Psoas muscle (tissue), 8 donors: ENCODE data around the gene CMTM5. TPM values are rescaled to one million over a fixed set of nuclear protein-coding genes. Genes with fewer than 3 reads are reported as not detected.

Experiments used
- ATAC-seq, 4 donors: fragments of 200-7000 bp; cut with Tn5 transposase; one replicate each; pipeline ENCODE4 v1.9.1; 2020; ENCODE audit warnings: moderate library complexity in 3 of 4, mild to moderate bottlenecking in 2 of 4
- DNase-seq, 2 donors: peaks; one replicate each; pipeline ENCODE4 v3.0.0-alpha.2; 2020
- H3K27ac ChIP-seq: fragments of 200-600 bp; one replicate; pipeline ENCODE4 v1.8.0; 2022
- H3K27me3 ChIP-seq, 3 donors: fragments of 200-600 bp in 1 of 3; one replicate each; pipeline versions ENCODE4 v1.6.1 to v1.8.0; 2013 to 2022; ENCODE audit warnings: low read length in 2 of 3, mild to moderate bottlenecking in 2 of 3, moderate library complexity in 1 of 3; ENCODE audit not compliant: insufficient read depth in 3 of 3
- H3K36me3 ChIP-seq, 2 donors: fragments of 200-600 bp in 1 of 2; one replicate each; pipeline versions ENCODE4 v1.6.1 to v1.8.0; 2013 to 2022; ENCODE audit warnings: low read depth in 1 of 2, mild to moderate bottlenecking in 1 of 2, moderate library complexity in 1 of 2; ENCODE audit not compliant: insufficient read depth in 1 of 2
- H3K4me1 ChIP-seq: fragments of 200-600 bp; one replicate; pipeline ENCODE4 v1.8.0; 2022
- H3K4me3 ChIP-seq: fragments of 200-600 bp; one replicate; pipeline ENCODE4 v1.8.0; 2022; ENCODE audit warnings: mild to moderate bottlenecking
- H3K9me3 ChIP-seq: fragments of 200-600 bp; one replicate; pipeline ENCODE4 v1.8.0; 2022
- CTCF ChIP-seq: fragments of 200-600 bp; IDR thresholded peaks from one replicate; pipeline ENCODE4 v1.8.0; 2022; ENCODE audit warnings: antibody characterized with exemption
- WGBS, 3 donors: extraction: QIAGEN DNeasy Blood & Tissue Kit; methylation state at CpG; one replicate each; pipeline versions ENCODE4 v1.1.6 to v1.1.7; 2013; 5-methylcytosine and 5-hydroxymethylcytosine counted together
- intact Hi-C, 2 donors: fragments of 100-400 bp; cut with DNase I; formaldehyde crosslinking; loops; one replicate each; pipeline versions ENCODE4 v1.11.0 to v1.14.2; 2022
- polyA plus RNA-seq, 3 donors: library from polyadenylated mRNA; stranded (reverse); fragments of 200-250 nt; gene quantifications; one replicate each; pipeline ENCODE4 v1.2.3, GENCODE V29; 2013
- total RNA-seq, 4 donors: library from RNA; stranded (reverse); fragmentation: NEBNext Ultra II Directional in 2 of 4; extraction: Animal tissue kit (Norgen Biotek cat#: 25700) in 2 of 4; gene quantifications; one replicate each; pipeline versions ENCODE4 v1.2.1 to v1.2.4, GENCODE V29; 2021 to 2023
- donor health status: healthy with polysubstance abuse.
- donor health status: DM: no; HTN: no; CAD: no; lungs with moderate emphysema.
- donor health status: Bipolar disorder and iron deficiency.
- donor health status: healthy.
- donor health status: DM: yes; HTN: yes; CAD: no.
- donor health status: DM: no; HTN: no; CAD: no.
- donor health status: DM: no; HTN: no; CAD: no.
- donor health status: DM: yes; HTN: yes; CAD: no.

CMTM5 gene
- total and polyA plus RNA-seq, 7 donors = 0.20 to 0.63 (median 0.32) TPM; not detected in 4

DNA sequence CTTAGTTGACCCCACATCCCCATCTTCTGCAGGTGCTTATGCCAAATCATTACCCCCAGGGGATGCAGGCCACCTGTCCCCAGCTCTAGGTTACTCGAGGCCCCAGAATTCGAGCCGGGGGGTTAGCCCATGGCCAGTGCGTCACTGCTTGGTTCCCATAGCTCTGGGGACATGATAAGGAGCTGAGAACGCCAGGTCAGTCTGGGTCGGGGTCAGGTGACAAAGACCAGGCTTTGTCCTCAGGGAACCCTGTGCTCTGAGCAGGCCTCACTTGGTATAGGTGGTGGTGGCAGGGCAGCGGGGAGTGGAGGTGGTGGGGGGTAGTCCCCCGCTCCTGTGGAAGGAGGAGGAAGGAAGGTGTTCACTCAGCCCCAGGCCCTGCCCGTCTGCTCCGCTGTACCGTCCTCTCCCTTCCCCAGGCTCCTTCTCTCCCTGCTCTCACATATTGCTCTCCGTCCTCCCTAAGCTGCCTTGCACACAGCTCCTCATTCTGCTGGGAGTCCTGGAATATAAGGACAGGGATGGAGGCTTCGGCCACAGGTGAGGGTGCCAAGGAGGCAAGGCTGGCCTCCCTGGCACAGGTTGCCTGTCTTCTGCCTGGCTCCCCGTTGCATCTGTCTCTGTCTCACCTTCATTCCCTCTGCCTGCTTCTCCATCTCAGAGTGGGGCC lies 33.3 kb downstream of the CMTM5 start:
- Histone ChIP-seq H3K4me3 (no peak overlapping the region), H3K4me1 (no peaks in the 10 kb centered on the region), H3K36me3 (peaks cover 0 to 29% of the 10 kb centered on the region in 2 donors), H3K9me3 (no peaks in the 10 kb centered on the region), H3K27me3 (no peaks in the 10 kb centered on the region), H3K27ac (peak overlapping the region; percentile 41)
- ATAC-seq (peak; percentile 38 to 75 (median 65)), DNase-seq (peak; percentile 65 to 86)
- WGBS, 3 donors = 41 to 48% (median 41%) methylated on average over 13 to 14 of the region's 14 CpGs
- TF ChIP-seq CTCF = no peak
- intact Hi-C loops = loop anchor here in 1 of 2 donors (5.0 kb wide), 1 partner anchor 32 kb away; no protein-coding TSS in a partner anchor

DNA sequence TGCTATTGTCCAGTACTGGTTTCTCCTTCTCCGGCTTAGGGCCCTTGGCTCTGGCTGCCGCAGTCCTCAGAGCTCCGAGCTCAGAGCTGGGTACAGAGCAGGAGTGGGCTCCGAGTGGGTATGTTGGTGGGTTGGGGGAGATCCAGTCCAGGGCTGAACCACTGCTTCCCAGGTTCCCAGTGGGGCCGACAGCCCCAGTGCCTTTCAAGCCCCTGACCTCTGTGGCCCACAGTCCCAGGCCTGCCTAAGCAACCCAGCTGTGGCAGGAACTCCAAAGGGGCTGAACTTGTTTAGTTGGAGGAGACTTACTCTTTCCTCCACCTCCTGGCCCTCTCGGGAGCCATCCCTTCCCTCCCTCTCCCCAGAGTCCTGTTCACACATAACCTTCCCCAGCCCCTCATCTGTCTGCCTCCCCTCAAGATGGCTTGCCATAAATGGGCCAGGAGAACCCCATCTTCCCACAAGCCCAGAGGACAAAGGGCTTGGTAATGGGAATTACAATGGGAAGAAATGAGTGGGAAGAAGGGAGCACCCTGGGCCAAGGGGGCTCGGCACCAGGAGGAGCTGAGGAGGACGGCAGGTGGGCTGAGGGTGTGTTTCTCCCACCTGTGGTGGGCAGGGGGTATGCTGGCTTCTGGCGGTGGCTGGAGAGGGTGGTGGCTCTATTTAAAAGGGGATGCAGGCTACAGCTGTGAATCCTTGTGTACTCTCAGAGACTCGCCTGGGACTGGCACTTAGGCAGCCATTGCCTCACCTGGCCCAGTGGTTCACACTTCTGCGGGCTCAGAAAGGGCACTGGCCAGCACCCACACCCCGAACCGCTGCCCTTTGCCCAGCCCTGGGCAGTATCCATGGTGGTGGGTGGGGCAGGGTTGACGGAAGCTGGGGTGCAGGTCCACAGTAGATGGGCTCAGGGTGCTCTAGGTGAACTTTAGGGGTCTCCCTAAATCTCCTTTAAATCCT lies 35.0 kb downstream of the CMTM5 start:
- H3K27ac ChIP-seq = peak overlapping the region; percentile 5
- H3K4me3 ChIP-seq = no peak overlapping the region
- no peaks in the 10 kb centered on the region for H3K4me1 ChIP-seq
- intact Hi-C loops = no loop called here
- no peaks in the 10 kb centered on the region for H3K9me3 ChIP-seq
- ATAC-seq (no peak), DNase-seq (peak in 1 of 2 donors; percentile 48)
- H3K36me3 ChIP-seq = peaks cover 0 to 29% of the 10 kb centered on the region in 2 donors
- WGBS, 3 donors = 40 to 53% (median 49%) methylated on average over 14 of the region's 14 CpGs
- H3K27me3 ChIP-seq = no peaks in the 10 kb centered on the region
- no peak for TF ChIP-seq CTCF

DNA sequence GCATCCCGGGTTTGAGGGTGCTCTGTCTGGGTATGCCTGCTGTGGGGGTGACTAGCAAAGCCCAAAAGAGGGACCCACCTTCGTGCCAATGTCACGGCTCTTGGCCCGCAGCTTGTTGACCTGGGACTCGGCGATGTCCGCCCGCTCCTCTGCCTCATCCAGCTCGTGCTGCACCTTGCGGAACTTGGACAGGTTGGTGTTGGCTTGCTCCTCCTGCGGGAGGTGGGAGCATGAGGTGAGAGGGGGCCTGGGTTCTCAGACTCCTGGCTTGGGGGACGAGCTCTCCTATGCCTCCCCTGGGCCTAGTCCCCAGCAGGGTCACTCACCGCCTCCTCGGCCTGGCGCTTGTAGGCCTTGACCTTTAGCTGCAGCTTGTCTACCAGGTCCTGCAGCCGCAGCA lies 36.8 kb downstream of the CMTM5 start:
- 58 to 61% (median 60%) methylated on average over 16 of the region's 16 CpGs for WGBS, 3 donors
- intact Hi-C loops = no loop called here
- H3K4me3 ChIP-seq = no peak overlapping the region
- no peaks in the 10 kb centered on the region for H3K27me3 ChIP-seq
- TF ChIP-seq CTCF = no peak
- H3K9me3 ChIP-seq = no peaks in the 10 kb centered on the region
- DNase-seq (no peak), ATAC-seq (no peak)
- no peak overlapping the region for H3K27ac ChIP-seq
- H3K4me1 ChIP-seq = no peaks in the 10 kb centered on the region
- H3K36me3 ChIP-seq = peaks cover 0 to 34% of the 10 kb centered on the region in 2 donors

DNA sequence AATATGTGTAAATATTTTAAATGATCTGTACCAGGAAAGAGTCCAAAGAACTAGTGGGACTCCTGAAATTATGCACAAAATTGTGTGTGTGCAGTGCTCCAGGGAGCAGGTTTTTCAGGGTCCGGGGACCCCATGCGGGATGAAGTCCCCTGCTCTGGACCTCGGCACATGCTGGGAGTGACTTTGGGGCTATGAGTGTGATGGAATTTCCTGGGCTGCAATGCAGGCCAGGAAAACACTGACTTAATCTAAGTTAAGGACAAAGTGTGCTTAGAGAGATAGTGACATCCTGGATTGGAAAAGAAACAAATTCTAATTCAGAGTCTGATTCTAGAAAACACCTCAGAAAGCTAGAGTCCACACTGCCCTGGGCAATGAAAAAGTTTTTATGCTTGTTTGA lies 37.4 kb downstream of the CMTM5 start:
- no peak overlapping the region for H3K27ac ChIP-seq
- H3K9me3 ChIP-seq = no peaks in the 10 kb centered on the region
- H3K27me3 ChIP-seq = no peaks in the 10 kb centered on the region
- H3K4me1 ChIP-seq = no peaks in the 10 kb centered on the region
- H3K4me3 ChIP-seq = no peak overlapping the region
- 54 to 72% (median 67%) methylated on average over 3 of the region's 3 CpGs for WGBS, 3 donors
- no peak for TF ChIP-seq CTCF
- peaks cover 0 to 40% of the 10 kb centered on the region in 2 donors for H3K36me3 ChIP-seq
- DNase-seq (no peak), ATAC-seq (no peak)
- intact Hi-C loops = no loop called here
